Measurements from ENCODE around the gene UBR2.

Gene UBR2

DNA sequence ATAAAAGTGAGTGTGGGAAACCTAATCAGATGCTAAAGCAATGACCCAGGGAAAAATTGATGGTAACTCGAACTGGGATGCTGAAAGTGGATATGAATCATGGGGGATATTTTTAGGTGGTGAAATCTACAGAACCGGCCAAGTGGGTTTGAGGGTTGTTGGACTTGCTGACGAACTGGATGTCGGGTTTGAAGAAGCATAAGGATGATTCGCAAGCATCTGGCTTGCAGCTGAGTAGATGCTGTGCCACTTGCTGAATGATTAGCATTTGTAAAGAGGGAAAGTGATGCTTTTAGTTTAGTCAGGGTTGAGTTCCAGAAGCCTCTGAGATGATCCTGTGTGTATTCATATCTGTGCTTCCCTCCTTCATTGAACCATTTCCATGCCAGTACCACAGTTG is 54.9 kb downstream of the UBR2 start:
- Histone ChIP-seq H3K4me1 (ENCODE audit: control insufficient read depth, insufficient read depth, low read length, poor library complexity, severe bottlenecking) (no peaks in the 10 kb centered on the region), H3K36me3 (ENCODE audit: control insufficient read depth, insufficient read depth, low read length) (peaks cover 48% of the 10 kb centered on the region), H3K9me3 (ENCODE audit: control insufficient read depth, low read length) (no peaks in the 10 kb centered on the region), H3K4me3 (ENCODE audit: extremely low read depth, insufficient read depth, low read length, poor library complexity, severe bottlenecking) (no peak overlapping the region), H3K27ac (ENCODE audit: low read depth, low read length, severe bottlenecking) (no peak overlapping the region)
- 75% methylated on average over 4 to 5 of the region's 5 CpGs for WGBS, 2 experiments (ENCODE audit: insufficient coverage in 2 of 2)

DNA sequence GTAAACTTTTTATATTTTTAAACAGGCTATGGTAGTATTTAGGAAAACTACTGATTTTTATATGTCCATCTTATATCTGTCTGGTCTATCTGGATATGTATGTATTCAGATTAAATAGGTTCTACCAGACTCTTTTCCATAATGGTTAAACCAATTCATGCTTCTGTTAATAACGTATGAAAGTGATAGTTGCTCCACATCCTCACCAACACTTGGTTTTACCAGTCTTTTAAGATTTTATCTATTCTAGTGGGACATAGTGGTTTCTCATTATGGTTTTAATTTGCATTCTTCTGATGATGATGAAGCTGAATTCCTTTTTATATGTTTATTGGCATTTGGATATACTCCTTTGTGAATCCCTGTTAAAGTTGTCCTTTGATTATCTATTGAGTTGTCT is 56.1 kb downstream of the UBR2 start:
- no CpG with 5 or more reads among the region's 1 CpG for WGBS, 2 experiments (ENCODE audit: insufficient coverage in 2 of 2)
- Histone ChIP-seq H3K4me1 (ENCODE audit: control insufficient read depth, insufficient read depth, low read length, poor library complexity, severe bottlenecking) (no peaks in the 10 kb centered on the region), H3K9me3 (ENCODE audit: control insufficient read depth, low read length) (no peaks in the 10 kb centered on the region), H3K4me3 (ENCODE audit: extremely low read depth, insufficient read depth, low read length, poor library complexity, severe bottlenecking) (no peak overlapping the region), H3K36me3 (ENCODE audit: control insufficient read depth, insufficient read depth, low read length) (peaks cover 53% of the 10 kb centered on the region), H3K27ac (ENCODE audit: low read depth, low read length, severe bottlenecking) (no peak overlapping the region)

DNA sequence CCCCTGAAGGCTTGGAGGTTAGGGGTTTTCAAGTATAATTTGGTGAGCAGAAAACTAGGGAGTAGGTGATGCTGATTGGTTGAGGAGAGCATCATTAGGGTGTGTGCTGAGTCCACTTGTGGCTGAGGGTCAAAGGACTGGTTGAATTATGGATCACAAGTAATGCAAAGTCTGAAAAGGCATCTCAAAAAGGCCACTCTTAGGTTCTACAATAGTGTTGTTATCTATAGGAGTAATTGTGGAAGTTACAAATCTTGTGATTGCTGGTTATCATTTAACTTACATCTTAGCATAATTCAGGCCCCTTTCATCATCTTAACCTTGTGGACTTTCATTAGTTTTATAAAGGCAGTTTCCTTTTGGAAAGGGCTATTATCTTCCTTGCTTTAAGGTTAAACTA is 60.8 kb downstream of the UBR2 start:
- no peaks in the 10 kb centered on the region for H3K4me1 ChIP-seq (ENCODE audit: control insufficient read depth, insufficient read depth, low read length, poor library complexity, severe bottlenecking)
- H3K9me3 ChIP-seq (ENCODE audit: control insufficient read depth, low read length) = no peaks in the 10 kb centered on the region
- peaks cover 41% of the 10 kb centered on the region for H3K36me3 ChIP-seq (ENCODE audit: control insufficient read depth, insufficient read depth, low read length)
- no peak overlapping the region for H3K27ac ChIP-seq (ENCODE audit: low read depth, low read length, severe bottlenecking)
- H3K4me3 ChIP-seq (ENCODE audit: extremely low read depth, insufficient read depth, low read length, poor library complexity, severe bottlenecking) = no peak overlapping the region

DNA sequence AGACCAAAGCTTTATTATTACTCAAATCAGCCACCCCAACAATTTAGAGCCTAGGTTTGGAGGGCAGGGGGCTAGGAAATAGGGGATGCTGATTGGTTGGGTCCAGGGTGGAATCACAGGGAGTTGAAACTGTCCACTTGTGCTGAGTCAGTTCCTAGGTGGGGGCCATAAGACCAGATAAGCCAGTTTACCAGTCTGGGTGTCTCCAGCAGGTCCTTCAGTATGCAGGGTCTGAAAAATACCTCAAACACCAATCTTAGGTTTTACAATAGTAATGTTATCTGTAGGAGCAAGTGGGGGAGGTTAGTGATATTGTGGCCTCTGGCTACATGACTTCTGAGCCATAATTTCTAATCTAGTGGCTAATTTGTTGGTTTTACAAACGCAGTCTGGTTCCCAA is 63.2 kb downstream of the UBR2 start:
- peaks cover 41% of the 10 kb centered on the region for H3K36me3 ChIP-seq (ENCODE audit: control insufficient read depth, insufficient read depth, low read length)
- no peak overlapping the region for H3K27ac ChIP-seq (ENCODE audit: low read depth, low read length, severe bottlenecking)
- no peak overlapping the region for H3K4me3 ChIP-seq (ENCODE audit: extremely low read depth, insufficient read depth, low read length, poor library complexity, severe bottlenecking)
- H3K4me1 ChIP-seq (ENCODE audit: control insufficient read depth, insufficient read depth, low read length, poor library complexity, severe bottlenecking) = no peaks in the 10 kb centered on the region
- 100% methylated on average over 1 of the region's 1 CpG for WGBS, 2 experiments (ENCODE audit: insufficient coverage in 2 of 2)
- H3K9me3 ChIP-seq (ENCODE audit: control insufficient read depth, low read length) = no peaks in the 10 kb centered on the region

DNA sequence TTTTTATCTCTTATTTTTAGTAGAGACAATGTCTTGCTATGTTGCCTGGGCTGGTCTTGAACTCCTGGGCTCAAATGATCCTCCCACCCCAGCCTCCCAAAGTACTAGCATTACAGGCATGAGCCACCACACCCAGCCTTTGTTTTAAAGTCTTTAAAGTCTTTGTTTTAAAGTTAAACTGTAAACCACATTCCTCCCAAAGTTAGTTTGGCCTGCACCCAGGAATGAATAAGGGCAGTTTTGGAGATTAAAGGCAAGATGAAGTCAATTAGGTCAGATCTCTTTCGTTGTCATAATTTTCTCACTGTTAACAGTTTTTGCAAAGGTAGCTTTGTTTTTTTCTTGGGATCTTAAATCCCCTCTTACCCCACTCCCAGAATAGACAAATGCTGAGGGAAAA is 63.8 kb downstream of the UBR2 start:
- Histone ChIP-seq H3K27ac (ENCODE audit: low read depth, low read length, severe bottlenecking) (no peak overlapping the region), H3K4me3 (ENCODE audit: extremely low read depth, insufficient read depth, low read length, poor library complexity, severe bottlenecking) (no peak overlapping the region), H3K4me1 (ENCODE audit: control insufficient read depth, insufficient read depth, low read length, poor library complexity, severe bottlenecking) (no peaks in the 10 kb centered on the region), H3K36me3 (ENCODE audit: control insufficient read depth, insufficient read depth, low read length) (peaks cover 48% of the 10 kb centered on the region), H3K9me3 (ENCODE audit: control insufficient read depth, low read length) (no peaks in the 10 kb centered on the region)
- WGBS, 2 experiments (ENCODE audit: insufficient coverage in 2 of 2) = 100% methylated on average over 1 of the region's 1 CpG; no CpG with 5 or more reads in 1 of the 2 experiments

DNA sequence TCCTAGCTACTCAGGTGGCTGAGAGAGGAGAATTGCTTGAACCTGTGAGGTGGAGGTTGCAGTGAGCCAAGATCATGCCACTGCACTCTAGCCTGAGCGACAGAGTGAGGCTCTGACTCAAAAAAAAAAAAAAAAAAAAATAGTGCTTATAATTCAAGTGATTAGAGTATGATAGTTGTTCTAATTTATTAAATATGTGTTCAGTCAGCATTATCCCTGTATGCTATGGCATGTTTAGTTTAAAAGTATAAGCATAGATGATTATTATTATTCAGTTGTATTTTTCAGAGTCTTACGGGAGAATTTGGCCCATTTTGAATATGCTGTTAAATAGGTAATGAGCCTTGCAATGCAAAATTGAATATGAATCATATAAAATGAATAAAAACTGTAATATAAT is 64.8 kb downstream of the UBR2 start:
- 80% methylated on average over 1 of the region's 2 CpGs; no CpG with 5 or more reads in 1 of the 2 experiments for WGBS, 2 experiments (ENCODE audit: insufficient coverage in 2 of 2)
- Histone ChIP-seq H3K4me1 (ENCODE audit: control insufficient read depth, insufficient read depth, low read length, poor library complexity, severe bottlenecking) (no peaks in the 10 kb centered on the region), H3K36me3 (ENCODE audit: control insufficient read depth, insufficient read depth, low read length) (peaks cover 56% of the 10 kb centered on the region), H3K4me3 (ENCODE audit: extremely low read depth, insufficient read depth, low read length, poor library complexity, severe bottlenecking) (no peak overlapping the region), H3K27ac (ENCODE audit: low read depth, low read length, severe bottlenecking) (no peak overlapping the region), H3K9me3 (ENCODE audit: control insufficient read depth, low read length) (no peaks in the 10 kb centered on the region)

DNA sequence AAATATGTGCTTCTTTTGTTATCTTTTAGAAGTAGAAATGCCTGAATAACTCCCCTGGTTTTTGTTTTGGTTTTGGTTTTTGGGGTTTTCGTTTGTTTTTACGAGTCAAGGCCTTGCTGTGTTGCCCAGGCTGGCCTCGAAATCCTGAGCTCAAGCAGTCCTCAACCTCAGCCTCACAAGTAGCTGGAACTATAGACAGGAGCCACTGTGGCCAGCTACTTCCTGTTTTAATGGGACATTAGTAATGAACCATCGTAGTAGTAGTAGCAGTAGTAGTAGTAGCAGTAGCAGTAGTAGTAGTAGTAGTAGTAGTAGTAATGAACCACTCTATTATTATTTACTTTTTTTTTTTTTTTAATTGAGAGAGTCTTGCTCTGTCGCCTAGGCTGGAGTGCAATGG is 66.0 kb downstream of the UBR2 start:
- no peaks in the 10 kb centered on the region for H3K4me1 ChIP-seq (ENCODE audit: control insufficient read depth, insufficient read depth, low read length, poor library complexity, severe bottlenecking)
- H3K9me3 ChIP-seq (ENCODE audit: control insufficient read depth, low read length) = no peaks in the 10 kb centered on the region
- no peak overlapping the region for H3K4me3 ChIP-seq (ENCODE audit: extremely low read depth, insufficient read depth, low read length, poor library complexity, severe bottlenecking)
- 87 to 96% methylated on average over 2 to 3 of the region's 5 CpGs for WGBS, 2 experiments (ENCODE audit: insufficient coverage in 2 of 2)
- H3K27ac ChIP-seq (ENCODE audit: low read depth, low read length, severe bottlenecking) = no peak overlapping the region
- peaks cover 52% of the 10 kb centered on the region for H3K36me3 ChIP-seq (ENCODE audit: control insufficient read depth, insufficient read depth, low read length)

DNA sequence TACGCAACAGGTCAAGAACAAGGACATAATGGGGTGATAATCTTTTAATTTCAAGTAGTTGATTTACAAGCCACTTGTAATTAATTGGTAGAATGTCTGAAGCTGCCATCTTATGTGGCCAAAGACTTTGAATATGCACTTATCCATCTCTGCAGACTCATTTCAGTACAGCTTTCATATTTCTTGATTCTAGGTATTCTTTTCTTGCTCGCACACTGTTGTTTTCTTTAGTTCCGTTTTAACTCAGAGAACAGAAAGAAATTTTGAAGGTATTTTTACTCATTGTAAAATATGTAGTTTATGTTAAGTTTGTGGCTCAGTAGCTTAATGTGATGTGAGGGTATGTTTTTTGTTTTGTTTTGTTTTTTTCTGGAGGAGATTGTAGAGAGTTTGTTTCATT is 73.9 kb downstream of the UBR2 start:
- Histone ChIP-seq H3K36me3 (ENCODE audit: control insufficient read depth, insufficient read depth, low read length) (peaks cover 68% of the 10 kb centered on the region), H3K4me3 (ENCODE audit: extremely low read depth, insufficient read depth, low read length, poor library complexity, severe bottlenecking) (no peak overlapping the region), H3K4me1 (ENCODE audit: control insufficient read depth, insufficient read depth, low read length, poor library complexity, severe bottlenecking) (no peaks in the 10 kb centered on the region), H3K27ac (ENCODE audit: low read depth, low read length, severe bottlenecking) (no peak overlapping the region), H3K9me3 (ENCODE audit: control insufficient read depth, low read length) (no peaks in the 10 kb centered on the region)
- 100% methylated on average over 2 of the region's 3 CpGs for WGBS, 2 experiments (ENCODE audit: insufficient coverage in 2 of 2)

DNA sequence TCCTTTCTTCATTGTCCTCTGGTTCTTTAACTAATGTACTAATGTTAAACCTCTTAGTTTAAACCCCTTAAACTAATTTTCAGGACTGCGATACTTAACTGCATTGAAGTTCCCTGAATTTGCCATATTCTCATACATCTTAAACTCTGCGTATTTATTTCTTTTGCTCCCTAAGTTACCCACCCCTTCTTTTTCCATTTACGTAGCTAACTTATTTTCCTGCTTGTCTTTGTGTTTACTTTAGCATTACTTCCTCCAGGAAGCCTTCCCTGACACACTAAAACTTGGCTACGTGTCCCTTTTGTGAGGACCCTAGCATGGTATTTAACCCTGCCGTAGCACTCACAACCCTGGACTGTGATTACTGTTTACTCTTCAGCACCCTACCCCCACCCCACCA is 79.0 kb downstream of the UBR2 start:
- no peaks in the 10 kb centered on the region for H3K4me1 ChIP-seq (ENCODE audit: control insufficient read depth, insufficient read depth, low read length, poor library complexity, severe bottlenecking)
- no peak overlapping the region for H3K4me3 ChIP-seq (ENCODE audit: extremely low read depth, insufficient read depth, low read length, poor library complexity, severe bottlenecking)
- peaks cover 72% of the 10 kb centered on the region for H3K36me3 ChIP-seq (ENCODE audit: control insufficient read depth, insufficient read depth, low read length)
- H3K9me3 ChIP-seq (ENCODE audit: control insufficient read depth, low read length) = no peaks in the 10 kb centered on the region
- no peak overlapping the region for H3K27ac ChIP-seq (ENCODE audit: low read depth, low read length, severe bottlenecking)
- WGBS, 2 experiments (ENCODE audit: insufficient coverage in 2 of 2) = 97 to 100% methylated on average over 5 of the region's 5 CpGs

DNA sequence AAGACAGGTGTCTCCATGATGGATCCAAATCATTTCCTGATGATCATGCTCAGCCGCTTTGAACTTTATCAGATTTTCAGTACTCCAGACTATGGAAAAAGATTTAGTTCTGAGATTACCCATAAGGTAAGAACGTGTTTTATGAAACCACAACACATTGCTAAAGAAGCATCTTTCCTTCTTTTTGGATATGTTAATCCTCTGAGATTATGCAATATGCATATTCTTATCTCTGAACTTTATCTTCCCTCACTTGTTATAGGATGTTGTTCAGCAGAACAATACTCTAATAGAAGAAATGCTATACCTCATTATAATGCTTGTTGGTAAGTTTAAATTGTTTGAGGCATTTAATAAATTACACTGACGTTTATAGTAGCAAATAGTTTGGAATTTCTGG is 80.4 kb downstream of the UBR2 start:
- Histone ChIP-seq H3K4me1 (ENCODE audit: control insufficient read depth, insufficient read depth, low read length, poor library complexity, severe bottlenecking) (no peaks in the 10 kb centered on the region), H3K36me3 (ENCODE audit: control insufficient read depth, insufficient read depth, low read length) (peaks cover 73% of the 10 kb centered on the region), H3K4me3 (ENCODE audit: extremely low read depth, insufficient read depth, low read length, poor library complexity, severe bottlenecking) (no peak overlapping the region), H3K27ac (ENCODE audit: low read depth, low read length, severe bottlenecking) (no peak overlapping the region), H3K9me3 (ENCODE audit: control insufficient read depth, low read length) (no peaks in the 10 kb centered on the region)
- WGBS, 2 experiments (ENCODE audit: insufficient coverage in 2 of 2) = 86% methylated on average over 1 of the region's 3 CpGs; no CpG with 5 or more reads in 1 of the 2 experiments

DNA sequence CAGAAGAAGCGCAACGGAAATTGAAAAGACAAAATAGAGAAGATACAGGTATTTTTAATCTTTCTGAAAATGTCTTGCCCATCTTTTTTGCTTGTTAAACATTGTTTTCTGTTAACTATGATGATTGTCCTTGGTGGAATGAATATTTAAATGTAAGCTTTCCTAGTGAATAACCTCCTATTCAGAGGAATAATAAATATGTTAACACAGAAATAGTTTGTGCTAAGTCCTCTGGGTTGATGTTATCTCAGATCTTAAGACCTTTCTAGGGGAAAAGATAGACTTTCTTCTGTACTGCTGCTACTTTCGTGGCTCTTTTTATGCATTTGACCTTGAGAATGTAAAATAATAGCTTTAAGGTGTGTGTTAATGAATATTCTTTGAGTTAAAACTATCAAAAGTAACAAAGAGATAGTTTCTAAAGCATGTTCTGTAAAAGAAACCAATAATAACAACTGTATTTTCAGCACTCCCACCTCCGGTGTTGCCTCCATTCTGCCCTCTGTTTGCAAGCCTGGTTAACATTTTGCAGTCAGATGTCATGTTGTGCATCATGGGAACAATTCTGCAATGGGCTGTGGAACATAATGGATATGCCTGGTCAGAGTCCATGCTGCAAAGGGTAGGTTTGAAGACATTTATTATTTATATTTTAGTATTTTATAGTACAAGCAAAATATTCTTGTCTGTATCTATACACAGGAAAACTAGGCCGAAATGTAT is 88.4 kb downstream of the UBR2 start:
- Histone ChIP-seq H3K27ac (ENCODE audit: low read depth, low read length, severe bottlenecking) (no peak overlapping the region), H3K36me3 (ENCODE audit: control insufficient read depth, insufficient read depth, low read length) (peaks cover 57% of the 10 kb centered on the region), H3K4me3 (ENCODE audit: extremely low read depth, insufficient read depth, low read length, poor library complexity, severe bottlenecking) (no peak overlapping the region), H3K9me3 (ENCODE audit: control insufficient read depth, low read length) (no peaks in the 10 kb centered on the region), H3K4me1 (ENCODE audit: control insufficient read depth, insufficient read depth, low read length, poor library complexity, severe bottlenecking) (no peaks in the 10 kb centered on the region)
- 97% methylated on average over 3 of the region's 5 CpGs; no CpG with 5 or more reads in 1 of the 2 experiments for WGBS, 2 experiments (ENCODE audit: insufficient coverage in 2 of 2)
